DND-41 (cell line): ENCODE results near the gene GMEB2.

ENCODE experiments used
- ATAC-seq: fragments of 200-7000 bp; cut with Tn5 transposase; 3 replicates; pipeline ENCODE4 v1.9.1; 2021; ENCODE audit warnings: low read depth; ENCODE audit not compliant: insufficient read depth
- DNase-seq: peaks from one replicate; pipeline ENCODE4 v3.0.0-alpha.2; 2020
- H2AFZ ChIP-seq: 2 replicates; pipeline ENCODE4 v1.6.0; 2012; ENCODE audit warnings: low read depth, low read length
- H3K27ac ChIP-seq: 2 replicates; pipeline ENCODE4 v1.5.1; 2012; ENCODE audit warnings: low read length, inconsistent platforms
- H3K27me3 ChIP-seq: fragments of 200-600 bp; sonication (generic); 2 replicates; pipeline ENCODE4 v1.6.0; 2012; ENCODE audit warnings: low read length, mild to moderate bottlenecking, inconsistent platforms; ENCODE audit not compliant: insufficient read depth, poor library complexity
- H3K36me3 ChIP-seq: 2 replicates; pipeline ENCODE4 v1.5.1; 2012; ENCODE audit warnings: low read length, inconsistent platforms; ENCODE audit not compliant: insufficient read depth
- H3K4me1 ChIP-seq: 2 replicates; pipeline ENCODE4 v1.5.1; 2012; ENCODE audit warnings: mild to moderate bottlenecking, low read length; ENCODE audit not compliant: insufficient read depth
- H3K4me2 ChIP-seq: 2 replicates; pipeline ENCODE4 v1.6.0; 2012; ENCODE audit warnings: mild to moderate bottlenecking, moderate library complexity, low read length, inconsistent platforms; ENCODE audit not compliant: insufficient read depth
- H3K4me3 ChIP-seq, 2 experiments: fragments of 200-600 bp in 1 of 2; shearing (Covaris generic) in 1 of 2; 2 replicates each; pipeline ENCODE4 v1.5.1; 2012 to 2016; ENCODE audit warnings: inconsistent platforms in 2 of 2, low read length in 2 of 2, mild to moderate bottlenecking in 2 of 2, low read depth in 1 of 2, moderate library complexity in 1 of 2
- H3K79me2 ChIP-seq: 2 replicates; pipeline ENCODE4 v1.6.0; 2012; ENCODE audit warnings: low read length, inconsistent platforms; ENCODE audit not compliant: insufficient read depth
- H3K9ac ChIP-seq: 2 replicates; pipeline ENCODE4 v1.6.0; 2012; ENCODE audit warnings: low read depth, mild to moderate bottlenecking, inconsistent platforms, low read length, moderate library complexity
- H3K9me3 ChIP-seq: 2 replicates; pipeline ENCODE4 v1.5.1; 2012; ENCODE audit warnings: low read length, moderate library complexity, mild to moderate bottlenecking, inconsistent platforms; ENCODE audit not compliant: insufficient read depth, severe bottlenecking
- H4K20me1 ChIP-seq: 2 replicates; pipeline ENCODE4 v1.6.0; 2012; ENCODE audit warnings: low read length; ENCODE audit not compliant: insufficient read depth
- CTCF ChIP-seq: IDR thresholded peaks from 2 replicates; pipeline ENCODE4 v1.5.1; 2012; ENCODE audit warnings: borderline replicate concordance, low read length, moderate library complexity, mild to moderate bottlenecking; ENCODE audit not compliant: poor library complexity, severe bottlenecking; ENCODE audit errors: extremely low read depth
- EZH2 ChIP-seq: IDR thresholded peaks from 3 replicates; pipeline ENCODE4 v1.6.1; 2012; ENCODE audit warnings: borderline replicate concordance, low read depth, mild to moderate bottlenecking, moderate library complexity, low read length, inconsistent platforms; ENCODE audit not compliant: severe bottlenecking

The GMEB2 gene

DNA sequence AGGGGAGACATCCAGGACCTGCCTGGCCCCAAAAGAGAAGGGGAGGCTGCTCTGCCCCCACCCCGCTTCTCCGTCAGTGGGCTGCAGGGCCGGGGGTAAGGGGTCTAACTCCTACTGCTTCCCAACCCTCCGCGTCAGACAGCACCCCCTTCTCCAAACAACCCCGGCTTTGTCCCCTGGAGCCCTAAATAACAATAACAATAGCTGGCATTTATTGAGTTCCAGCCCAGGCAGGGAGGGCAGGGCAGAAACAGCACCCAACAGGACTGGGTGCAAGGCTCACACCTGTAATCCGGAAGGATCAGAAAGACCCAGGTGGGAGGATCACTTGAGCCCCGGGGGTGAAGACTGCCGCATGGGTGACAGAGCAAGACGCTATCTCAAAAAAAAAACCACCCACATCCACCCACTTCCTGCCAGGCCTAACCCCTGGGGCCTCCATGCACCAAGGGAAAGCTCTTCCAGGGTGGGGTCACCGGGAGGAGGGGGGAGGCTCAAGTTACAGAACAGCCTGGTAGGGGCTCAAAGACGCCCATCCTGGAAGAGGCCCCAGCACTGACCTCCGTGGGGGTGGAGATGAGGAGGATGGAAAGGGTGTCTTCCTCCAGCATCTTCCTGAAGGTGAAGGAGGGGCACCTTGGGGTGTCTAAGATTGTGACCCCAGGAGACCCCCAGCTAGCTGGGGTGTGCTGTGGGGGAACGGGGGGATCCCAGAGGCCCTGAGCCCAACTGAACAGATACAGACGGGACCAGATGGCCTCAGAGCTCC lies 74.2 kb downstream of the GMEB2 start:
- no peak overlapping the region for H3K9ac ChIP-seq

DNA sequence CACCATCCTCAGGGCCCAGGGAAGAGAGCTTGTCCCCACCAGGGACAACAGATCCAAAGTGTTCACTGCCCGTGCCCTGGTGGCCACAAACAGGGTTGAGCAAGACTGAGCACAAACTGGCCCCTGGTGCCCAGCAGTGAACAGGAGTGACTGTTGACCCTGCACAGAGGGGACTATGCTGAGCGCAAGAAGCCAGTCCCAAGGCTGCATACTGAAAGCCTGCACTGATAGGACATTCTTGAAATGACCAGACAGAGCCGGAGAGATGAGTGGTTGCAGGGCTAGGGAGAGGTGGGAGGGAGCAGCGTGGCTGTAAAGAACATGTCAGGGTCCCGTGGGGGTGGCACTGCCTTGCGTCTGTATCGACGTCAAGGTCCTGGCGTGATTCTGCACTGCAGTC lies 75.8 kb downstream of the GMEB2 start:
- peaks cover 4% of the 10 kb centered on the region for H3K27me3 ChIP-seq
- peaks cover 32% of the 10 kb centered on the region for H3K4me1 ChIP-seq
- H3K27ac ChIP-seq = no peak overlapping the region
- no peak overlapping the region for H3K4me3 ChIP-seq
- no peak overlapping the region for H3K4me2 ChIP-seq
- no peak overlapping the region for H3K9ac ChIP-seq
- ATAC-seq = no peak
- no peaks in the 10 kb centered on the region for H3K36me3 ChIP-seq
- H3K9me3 ChIP-seq = no peaks in the 10 kb centered on the region
- peaks cover 9% of the 10 kb centered on the region; the same call in 1 of the 2 replicates for H4K20me1 ChIP-seq
- no peak for TF ChIP-seq EZH2
- no peak for TF ChIP-seq CTCF
- no peaks in the 10 kb centered on the region for H3K79me2 ChIP-seq
- no peak for DNase-seq
- no peak overlapping the region for H2AFZ ChIP-seq

More for the DNA sequence above, 74.2 kb downstream of the GMEB2 start:
- H3K4me2 ChIP-seq = peak overlapping the region; percentile 84
- no peaks in the 10 kb centered on the region for H3K36me3 ChIP-seq
- H3K4me1 ChIP-seq = peaks cover 32% of the 10 kb centered on the region
- no peak for TF ChIP-seq CTCF
- DNase-seq (peak; percentile 90), ATAC-seq (peak; percentile 78)
- H3K27ac ChIP-seq = peak overlapping the region; percentile 57
- H3K9me3 ChIP-seq = no peaks in the 10 kb centered on the region
- peaks cover 4% of the 10 kb centered on the region for H3K27me3 ChIP-seq
- H3K79me2 ChIP-seq = no peaks in the 10 kb centered on the region
- peaks cover 9% of the 10 kb centered on the region for H4K20me1 ChIP-seq
- H2AFZ ChIP-seq = no peak overlapping the region; the same call in 1 of the 2 replicates
- peak overlapping the region in 1 of 2 experiments; percentile 16; a peak in 1 of 4 replicates for H3K4me3 ChIP-seq

DNA sequence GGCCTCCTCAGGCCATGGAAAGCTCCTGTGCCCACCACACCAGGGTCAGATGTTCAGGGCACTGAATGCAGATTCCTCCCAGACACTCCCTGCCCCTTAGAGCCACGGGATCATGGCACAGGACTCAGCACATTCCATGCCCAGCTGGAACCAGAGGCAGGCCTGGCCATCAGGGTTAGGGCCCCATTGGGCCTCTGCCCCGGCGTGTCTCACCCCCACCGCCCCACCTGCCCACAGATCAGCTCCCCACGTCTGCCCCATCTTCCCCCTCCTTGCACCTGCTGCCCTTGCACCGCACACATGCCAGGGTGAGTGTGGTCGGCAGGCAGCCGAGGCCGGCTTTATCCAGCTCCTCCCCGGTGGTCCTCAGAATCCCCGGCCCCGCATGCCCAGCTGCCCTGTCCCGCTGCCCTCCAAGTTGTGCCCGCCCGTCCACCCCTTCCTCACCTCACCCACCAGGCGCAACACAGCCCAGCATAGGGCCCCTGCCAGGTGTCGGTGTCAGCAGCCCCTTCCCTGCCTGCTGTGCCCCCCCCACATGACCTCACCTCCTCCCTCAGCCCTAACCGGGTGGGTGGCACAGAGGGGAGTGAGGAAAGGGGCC lies 77.1 kb downstream of the GMEB2 start:
- H3K4me1 ChIP-seq = peaks cover 30% of the 10 kb centered on the region
- H3K79me2 ChIP-seq = no peaks in the 10 kb centered on the region
- no peak overlapping the region for H3K27ac ChIP-seq
- DNase-seq (no peak), ATAC-seq (no peak)
- H3K27me3 ChIP-seq = peaks cover 4% of the 10 kb centered on the region
- H3K4me2 ChIP-seq = no peak overlapping the region
- TF ChIP-seq CTCF (no peak), EZH2 (no peak)
- H3K9me3 ChIP-seq = no peaks in the 10 kb centered on the region
- peaks cover 8% of the 10 kb centered on the region; the same call in 1 of the 2 replicates for H4K20me1 ChIP-seq
- no peaks in the 10 kb centered on the region for H3K36me3 ChIP-seq
- no peak overlapping the region for H2AFZ ChIP-seq
- no peak overlapping the region for H3K9ac ChIP-seq
- H3K4me3 ChIP-seq = no peak overlapping the region
